ENCODE measurements around the gene CA9.

CA9 gene

GRCh38 chr9:35673132-35674024 lies at the start of gene CA9:
Gene CA9, plus strand, starts transcription at chr9:35673928. Its CDS starts 32 bp downstream, at chr9:35673960.
- TF ChIP-seq GATA3 (IDR thresholded peaks at IDR 0.05; ENCODE audit: low read depth, low read length), result no peak
- no peak for TF ChIP-seq GATA2 (IDR thresholded peaks at IDR 0.05; ENCODE audit: low read depth, low read length)

GRCh38 chr9:35627575-35627974 lies 46.2 kb upstream of the CA9 start:
- TF ChIP-seq GATA3 (IDR thresholded peaks at IDR 0.05; ENCODE audit: low read depth, low read length), result no peak
- no peak for TF ChIP-seq GATA2 (IDR thresholded peaks at IDR 0.05; ENCODE audit: low read depth, low read length)

- no peak for TF ChIP-seq GATA2 (IDR thresholded peaks at IDR 0.05; ENCODE audit: low read depth, low read length)
- TF ChIP-seq GATA3 (IDR thresholded peaks at IDR 0.05; ENCODE audit: low read depth, low read length), result no peak
Measured at GRCh38 chr9:35628389-35628991, 45.2 kb upstream of the CA9 start.

- TF ChIP-seq GATA2 (IDR thresholded peaks at IDR 0.05; ENCODE audit: low read depth, low read length) (no peak), GATA3 (IDR thresholded peaks at IDR 0.05; ENCODE audit: low read depth, low read length) (no peak)
Measured at GRCh38 chr9:35629597-35629996, 44.1 kb upstream of the CA9 start.

GRCh38 chr9:35635730-35636129 lies 38.0 kb upstream of the CA9 start:
- TF ChIP-seq GATA2 (IDR thresholded peaks at IDR 0.05; ENCODE audit: low read depth, low read length) (no peak), GATA3 (IDR thresholded peaks at IDR 0.05; ENCODE audit: low read depth, low read length) (no peak)

- TF ChIP-seq GATA3 (IDR thresholded peaks at IDR 0.05; ENCODE audit: low read depth, low read length) (no peak), GATA2 (IDR thresholded peaks at IDR 0.05; ENCODE audit: low read depth, low read length) (no peak)
Measured at GRCh38 chr9:35636135-35636876, 37.4 kb upstream of the CA9 start.

- TF ChIP-seq GATA3 (IDR thresholded peaks at IDR 0.05; ENCODE audit: low read depth, low read length) (no peak), GATA2 (IDR thresholded peaks at IDR 0.05; ENCODE audit: low read depth, low read length) (no peak)
Measured at GRCh38 chr9:35639631-35640030, 34.1 kb upstream of the CA9 start.

- no peak for TF ChIP-seq GATA3 (IDR thresholded peaks at IDR 0.05; ENCODE audit: low read depth, low read length)
- TF ChIP-seq GATA2 (IDR thresholded peaks at IDR 0.05; ENCODE audit: low read depth, low read length), result no peak
Measured at GRCh38 chr9:35643046-35643445, 30.7 kb upstream of the CA9 start.

- TF ChIP-seq GATA3 (IDR thresholded peaks at IDR 0.05; ENCODE audit: low read depth, low read length) (no peak), GATA2 (IDR thresholded peaks at IDR 0.05; ENCODE audit: low read depth, low read length) (no peak)
Measured at GRCh38 chr9:35646153-35646532, 27.6 kb upstream of the CA9 start.

GRCh38 chr9:35646533-35647265 lies 27.0 kb upstream of the CA9 start:
- no peak for TF ChIP-seq GATA2 (IDR thresholded peaks at IDR 0.05; ENCODE audit: low read depth, low read length)
- no peak for TF ChIP-seq GATA3 (IDR thresholded peaks at IDR 0.05; ENCODE audit: low read depth, low read length)

GRCh38 chr9:35649431-35650340 lies 24.0 kb upstream of the CA9 start:
- TF ChIP-seq GATA3 (IDR thresholded peaks at IDR 0.05; ENCODE audit: low read depth, low read length), result no peak
- TF ChIP-seq GATA2 (IDR thresholded peaks at IDR 0.05; ENCODE audit: low read depth, low read length), result no peak

- no peak for TF ChIP-seq GATA2 (IDR thresholded peaks at IDR 0.05; ENCODE audit: low read depth, low read length)
- TF ChIP-seq GATA3 (IDR thresholded peaks at IDR 0.05; ENCODE audit: low read depth, low read length), result no peak
Measured at GRCh38 chr9:35650341-35651158, 23.2 kb upstream of the CA9 start, which contains the start of gene SIT1. Gene SIT1, minus strand, starts transcription at chr9:35650931. Its CDS starts 78 bp downstream, at chr9:35650853.
